ENCODE measurements around the gene NPAS4.
"Not testable (repeated sequence)": the region's sequence is repeated elsewhere in the genome, so short reads cannot be mapped to it uniquely, and the experiment has no call there.

Gene NPAS4

GRCh38 chr11:66462911-66463310 lies 42.1 kb downstream of the NPAS4 start:
- Histone ChIP-seq H3K4me1 (ENCODE audit: insufficient read depth, low read length) (peaks cover 17% of the 10 kb centered on the region), H3K27me3 (ENCODE audit: control insufficient read depth in 1 of 2, insufficient read depth in 2 of 2, low read length in 2 of 2) (no peaks in the 10 kb centered on the region)

GRCh38 chr11:66464116-66464515 lies 43.3 kb downstream of the NPAS4 start:
- H3K36me3 ChIP-seq (ENCODE audit: insufficient read depth, low read length); H3K27me3 ChIP-seq (ENCODE audit: control insufficient read depth in 1 of 2, insufficient read depth in 2 of 2, low read length in 2 of 2); H3K9me3 ChIP-seq (ENCODE audit: low read length); H3K4me3 ChIP-seq (ENCODE audit: low read depth in 1 of 2, low read length in 2 of 2); H3K9ac ChIP-seq (ENCODE audit: low read length); H3K27ac ChIP-seq (ENCODE audit: low read depth, low read length): not testable (repeated sequence)
- H3K4me1 ChIP-seq (ENCODE audit: insufficient read depth, low read length): peaks cover 21% of the 10 kb centered on the region

More at GRCh38 chr11:66462911-66463310, 42.1 kb downstream of the NPAS4 start:
- H3K9me3 ChIP-seq (ENCODE audit: low read length): no peaks in the 10 kb centered on the region
- no peak overlapping the region for H3K9ac ChIP-seq (ENCODE audit: low read length)
- no peak overlapping the region for H3K4me3 ChIP-seq (ENCODE audit: low read depth in 1 of 2, low read length in 2 of 2)
- H3K36me3 ChIP-seq (ENCODE audit: insufficient read depth, low read length): no peaks in the 10 kb centered on the region
- H3K27ac ChIP-seq (ENCODE audit: low read depth, low read length): no peak overlapping the region

- Histone ChIP-seq H3K27ac (ENCODE audit: low read depth, low read length) (no peak overlapping the region), H3K36me3 (ENCODE audit: insufficient read depth, low read length) (peaks cover 5% of the 10 kb centered on the region), H3K4me1 (ENCODE audit: insufficient read depth, low read length) (peaks cover 21% of the 10 kb centered on the region), H3K4me3 (ENCODE audit: low read depth in 1 of 2, low read length in 2 of 2) (no peak overlapping the region), H3K9ac (ENCODE audit: low read length) (no peak overlapping the region), H3K9me3 (ENCODE audit: low read length) (no peaks in the 10 kb centered on the region), H3K27me3 (ENCODE audit: control insufficient read depth in 1 of 2, insufficient read depth in 2 of 2, low read length in 2 of 2) (no peaks in the 10 kb centered on the region)
These were observed 44.1 kb downstream of the NPAS4 start for GRCh38 chr11:66464916-66465315.

- H3K4me1 ChIP-seq (ENCODE audit: insufficient read depth, low read length): peaks cover 21% of the 10 kb centered on the region
- no peaks in the 10 kb centered on the region for H3K9me3 ChIP-seq (ENCODE audit: low read length)
- H3K27me3 ChIP-seq (ENCODE audit: control insufficient read depth in 1 of 2, insufficient read depth in 2 of 2, low read length in 2 of 2): no peaks in the 10 kb centered on the region
- peak overlapping the region; percentile 93 for H3K27ac ChIP-seq (ENCODE audit: low read depth, low read length)
- peaks cover 10% of the 10 kb centered on the region for H3K36me3 ChIP-seq (ENCODE audit: insufficient read depth, low read length)
- H3K4me3 ChIP-seq (ENCODE audit: low read depth in 1 of 2, low read length in 2 of 2): peak overlapping the region; percentile 83 to 84
- peak overlapping the region; percentile 44 for H3K9ac ChIP-seq (ENCODE audit: low read length)
These were observed 44.8 kb downstream of the NPAS4 start for GRCh38 chr11:66465373-66466224.

- Histone ChIP-seq H3K4me1 (ENCODE audit: insufficient read depth, low read length) (peaks cover 21% of the 10 kb centered on the region), H3K27ac (ENCODE audit: low read depth, low read length) (peak within 1 kb of the TSS; percentile 93), H3K36me3 (ENCODE audit: insufficient read depth, low read length) (peaks cover 19% of the 10 kb centered on the region), H3K9ac (ENCODE audit: low read length) (peak within 1 kb of the TSS; percentile 44), H3K4me3 (ENCODE audit: low read depth in 1 of 2, low read length in 2 of 2) (peak within 1 kb of the TSS; percentile 83 to 86), H3K27me3 (ENCODE audit: control insufficient read depth in 1 of 2, insufficient read depth in 2 of 2, low read length in 2 of 2) (no peaks in the 10 kb centered on the region), H3K9me3 (ENCODE audit: low read length) (no peaks in the 10 kb centered on the region)
These were observed 45.6 kb downstream of the NPAS4 start, which contains the start of gene PELI3 for GRCh38 chr11:66466225-66467033. PELI3 (plus strand) TSS chr11:66466905; CDS start chr11:66468129, 1,224 bp downstream.

GRCh38 chr11:66467034-66467659 lies 46.3 kb downstream of the NPAS4 start:
- Histone ChIP-seq H3K36me3 (ENCODE audit: insufficient read depth, low read length) (peaks cover 21% of the 10 kb centered on the region), H3K9me3 (ENCODE audit: low read length) (no peaks in the 10 kb centered on the region), H3K27ac (ENCODE audit: low read depth, low read length) (peak overlapping the region; percentile 72), H3K9ac (ENCODE audit: low read length) (peak overlapping the region; percentile 23), H3K4me3 (ENCODE audit: low read depth in 1 of 2, low read length in 2 of 2) (peak overlapping the region; percentile 80 to 86), H3K4me1 (ENCODE audit: insufficient read depth, low read length) (peaks cover 21% of the 10 kb centered on the region), H3K27me3 (ENCODE audit: control insufficient read depth in 1 of 2, insufficient read depth in 2 of 2, low read length in 2 of 2) (no peaks in the 10 kb centered on the region)

GRCh38 chr11:66467756-66468155 lies 46.9 kb downstream of the NPAS4 start:
- Histone ChIP-seq H3K4me3 (ENCODE audit: low read depth in 1 of 2, low read length in 2 of 2) (peak overlapping the region; percentile 80 to 86), H3K9ac (ENCODE audit: low read length) (peak overlapping the region; percentile 23), H3K36me3 (ENCODE audit: insufficient read depth, low read length) (peaks cover 27% of the 10 kb centered on the region), H3K4me1 (ENCODE audit: insufficient read depth, low read length) (peaks cover 21% of the 10 kb centered on the region), H3K9me3 (ENCODE audit: low read length) (no peaks in the 10 kb centered on the region), H3K27ac (ENCODE audit: low read depth, low read length) (peak overlapping the region; percentile 72), H3K27me3 (ENCODE audit: control insufficient read depth in 1 of 2, insufficient read depth in 2 of 2, low read length in 2 of 2) (no peaks in the 10 kb centered on the region)

- Histone ChIP-seq H3K9me3 (ENCODE audit: low read length) (no peaks in the 10 kb centered on the region), H3K36me3 (ENCODE audit: insufficient read depth, low read length) (peaks cover 36% of the 10 kb centered on the region), H3K4me1 (ENCODE audit: insufficient read depth, low read length) (peaks cover 21% of the 10 kb centered on the region), H3K27me3 (ENCODE audit: control insufficient read depth in 1 of 2, insufficient read depth in 2 of 2, low read length in 2 of 2) (no peaks in the 10 kb centered on the region), H3K9ac (ENCODE audit: low read length) (no peak overlapping the region), H3K4me3 (ENCODE audit: low read depth in 1 of 2, low read length in 2 of 2) (no peak overlapping the region), H3K27ac (ENCODE audit: low read depth, low read length) (no peak overlapping the region)
These were observed 47.9 kb downstream of the NPAS4 start for GRCh38 chr11:66468691-66469090.

GRCh38 chr11:66469441-66469840 lies 48.6 kb downstream of the NPAS4 start:
- Histone ChIP-seq H3K9ac (ENCODE audit: low read length) (no peak overlapping the region), H3K27ac (ENCODE audit: low read depth, low read length) (no peak overlapping the region), H3K4me1 (ENCODE audit: insufficient read depth, low read length) (peaks cover 21% of the 10 kb centered on the region), H3K4me3 (ENCODE audit: low read depth in 1 of 2, low read length in 2 of 2) (no peak overlapping the region), H3K9me3 (ENCODE audit: low read length) (no peaks in the 10 kb centered on the region), H3K36me3 (ENCODE audit: insufficient read depth, low read length) (peaks cover 42% of the 10 kb centered on the region), H3K27me3 (ENCODE audit: control insufficient read depth in 1 of 2, insufficient read depth in 2 of 2, low read length in 2 of 2) (no peaks in the 10 kb centered on the region)

- Histone ChIP-seq H3K27me3 (ENCODE audit: control insufficient read depth in 1 of 2, insufficient read depth in 2 of 2, low read length in 2 of 2) (no peaks in the 10 kb centered on the region), H3K4me3 (ENCODE audit: low read depth in 1 of 2, low read length in 2 of 2) (no peak overlapping the region), H3K36me3 (ENCODE audit: insufficient read depth, low read length) (peaks cover 43% of the 10 kb centered on the region), H3K4me1 (ENCODE audit: insufficient read depth, low read length) (peaks cover 21% of the 10 kb centered on the region), H3K9me3 (ENCODE audit: low read length) (no peaks in the 10 kb centered on the region), H3K9ac (ENCODE audit: low read length) (no peak overlapping the region), H3K27ac (ENCODE audit: low read depth, low read length) (no peak overlapping the region)
These were observed 49.2 kb downstream of the NPAS4 start for GRCh38 chr11:66470015-66470414.

GRCh38 chr11:66471142-66471541 lies 50.3 kb downstream of the NPAS4 start:
- Histone ChIP-seq H3K27ac (ENCODE audit: low read depth, low read length) (no peak overlapping the region), H3K9ac (ENCODE audit: low read length) (no peak overlapping the region), H3K36me3 (ENCODE audit: insufficient read depth, low read length) (peaks cover 43% of the 10 kb centered on the region), H3K4me3 (ENCODE audit: low read depth in 1 of 2, low read length in 2 of 2) (no peak overlapping the region), H3K4me1 (ENCODE audit: insufficient read depth, low read length) (peaks cover 11% of the 10 kb centered on the region), H3K27me3 (ENCODE audit: control insufficient read depth in 1 of 2, insufficient read depth in 2 of 2, low read length in 2 of 2) (no peaks in the 10 kb centered on the region), H3K9me3 (ENCODE audit: low read length) (no peaks in the 10 kb centered on the region)
